GM18868 (cell line): ENCODE results near the gene ABCB4.

Source experiments
- ATAC-seq: cut with Tn5 transposase; IDR thresholded peaks from one replicate; pipeline ENCODE4 v1.9.1; 2021; ENCODE audit warnings: mild to moderate bottlenecking, moderate library complexity; ENCODE audit not compliant: unreplicated experiment

The ABCB4 gene

DNA sequence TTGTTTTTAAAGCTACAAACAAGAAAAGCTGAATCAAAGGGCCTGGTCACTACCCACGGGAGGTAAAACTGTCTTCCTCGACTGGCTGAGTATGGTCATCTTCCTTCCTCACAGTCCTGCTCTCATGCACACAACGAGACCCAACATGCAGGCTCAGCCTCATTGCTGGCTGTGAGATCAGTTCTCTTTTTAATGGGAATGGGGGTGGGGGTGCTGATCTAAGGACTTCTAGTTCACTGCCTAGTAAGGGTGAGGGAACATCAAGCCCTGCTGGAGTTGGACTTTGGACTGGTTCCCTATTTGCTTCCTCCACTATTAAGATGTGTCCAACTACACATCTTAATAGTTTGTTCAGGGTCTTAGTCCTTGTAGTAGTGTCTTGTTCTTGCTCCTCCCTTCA, 48.2 kb downstream of the ABCB4 start:
- no peak for ATAC-seq

GRCh38 chr7:87426160-87426559, 49.3 kb downstream of the ABCB4 start:
- no peak for ATAC-seq

- ATAC-seq = no peak
Measured at GRCh38 chr7:87424075-87424474, 51.4 kb downstream of the ABCB4 start.

DNA sequence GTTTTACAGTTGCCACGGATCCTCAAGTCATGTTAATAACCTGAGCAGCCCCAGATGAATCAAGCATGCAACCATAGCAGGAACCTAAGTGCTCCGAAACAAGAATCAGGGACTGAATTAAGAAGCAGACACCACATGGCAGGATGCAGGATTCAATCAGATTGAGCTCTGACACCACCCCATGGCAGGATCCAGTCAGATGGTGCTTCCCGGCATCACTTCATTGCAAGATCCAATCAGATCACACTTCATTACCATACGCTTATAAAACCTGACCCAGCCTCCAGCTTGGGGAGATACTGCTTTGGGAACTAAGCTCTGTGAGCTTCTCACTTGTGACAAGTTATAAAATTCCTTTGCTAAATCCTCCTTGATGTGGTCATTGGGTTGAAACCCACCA, 55.3 kb downstream of the ABCB4 start:
- ATAC-seq = no peak

DNA sequence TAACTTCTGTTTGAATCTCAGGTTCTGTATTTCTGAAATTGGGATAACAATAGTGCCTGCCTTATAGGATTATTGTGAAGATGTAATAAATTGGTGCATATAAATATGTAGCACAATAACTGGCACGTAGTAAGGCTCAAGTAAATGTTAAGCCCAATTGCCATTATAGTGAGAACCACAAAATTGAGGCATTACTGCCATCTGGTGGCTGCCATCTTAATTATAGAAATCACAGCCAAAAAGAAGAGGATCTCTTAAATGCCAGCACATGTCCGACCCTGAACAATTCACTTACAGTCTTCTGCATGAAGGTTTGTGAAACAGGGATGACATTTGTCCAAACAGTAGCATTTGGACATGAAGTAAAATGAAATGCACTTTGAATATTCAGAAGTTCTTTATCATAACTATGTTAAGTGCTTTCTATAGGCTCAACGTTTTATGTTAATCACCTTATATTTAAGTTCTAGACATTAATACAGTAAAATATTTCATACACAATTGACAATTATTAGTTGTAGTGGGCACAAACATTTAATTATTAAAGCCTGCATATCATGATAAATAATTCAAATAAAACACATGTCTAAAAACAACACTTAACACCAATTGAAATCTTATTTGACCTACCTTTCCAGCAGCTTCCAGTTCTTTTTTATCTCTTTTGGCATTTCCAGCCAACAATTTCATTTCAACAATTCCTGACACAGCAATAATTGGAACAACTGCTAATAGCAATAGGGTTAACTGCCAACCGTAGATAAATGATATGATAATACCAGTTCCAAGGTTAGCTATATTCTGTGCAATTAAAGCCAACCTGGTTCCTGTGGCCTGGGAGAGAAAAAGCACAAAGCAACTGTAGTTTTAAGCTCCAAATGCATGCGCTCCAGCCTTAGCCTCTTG, 58.5 kb downstream of the ABCB4 start:
- ATAC-seq = peak; percentile 73

- ATAC-seq = no peak
Measured at GRCh38 chr7:87414794-87415188, 60.7 kb downstream of the ABCB4 start.

- ATAC-seq = no peak
Measured at GRCh38 chr7:87413951-87414793, 61.3 kb downstream of the ABCB4 start.

DNA sequence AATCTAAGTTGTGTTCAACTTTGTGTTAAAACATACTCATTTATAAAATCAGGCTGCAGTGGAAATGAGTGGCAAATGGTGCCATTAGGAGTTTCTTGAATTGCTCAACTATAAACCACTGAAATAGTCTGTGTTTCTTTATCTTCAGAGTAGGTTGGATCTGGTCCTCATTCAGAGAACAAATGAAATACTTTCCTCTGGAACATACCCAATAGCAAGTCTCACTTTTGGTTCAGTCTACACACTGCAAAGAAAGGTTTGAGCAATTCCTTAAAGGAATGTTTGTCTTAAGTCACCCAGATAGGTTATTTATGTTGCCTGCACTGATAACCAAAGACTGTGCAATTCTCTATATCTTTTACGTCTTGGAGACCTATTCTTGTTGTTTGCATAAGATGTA, 62.5 kb downstream of the ABCB4 start:
- no peak for ATAC-seq

DNA sequence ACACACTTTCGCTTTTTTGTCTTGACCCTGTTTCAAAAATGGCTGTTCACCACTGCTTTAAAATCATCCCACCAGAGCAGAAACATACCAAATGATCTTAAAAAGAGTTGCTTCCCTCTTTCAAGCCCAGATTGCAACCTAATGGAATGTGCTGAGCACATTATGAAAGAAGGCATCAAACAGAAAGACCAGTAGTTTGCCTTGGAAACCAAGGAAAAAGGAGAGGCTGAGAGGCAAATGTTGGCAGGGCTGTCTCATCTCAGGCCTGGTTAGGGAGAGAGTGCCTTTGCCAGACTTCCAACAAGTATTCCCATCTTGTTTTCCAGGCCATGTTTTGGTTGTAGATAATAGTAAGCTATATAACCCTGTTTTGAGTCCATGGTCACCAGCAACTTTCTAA, 64.3 kb downstream of the ABCB4 start:
- no peak for ATAC-seq

GRCh38 chr7:87404674-87405073, 70.8 kb downstream of the ABCB4 start:
- ATAC-seq = no peak

DNA sequence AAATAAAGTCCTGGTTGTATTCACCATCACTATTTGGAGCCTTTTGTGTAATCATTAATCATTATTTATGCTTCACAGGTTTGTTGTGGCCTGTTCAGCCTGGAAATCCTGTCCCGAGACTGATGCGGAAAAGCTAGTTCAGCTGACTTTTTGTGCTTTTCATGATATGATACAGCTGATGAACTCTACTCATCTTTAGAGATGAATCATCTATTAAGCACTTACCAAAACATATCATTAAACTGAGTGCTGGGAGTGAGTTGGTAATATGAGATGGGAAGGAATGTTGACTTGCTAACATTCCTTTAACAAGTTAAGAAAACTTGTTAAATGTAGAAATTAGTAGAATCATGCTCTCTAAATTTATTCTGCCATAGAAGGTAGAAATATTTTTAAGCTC, 77.0 kb downstream of the ABCB4 start:
- no peak for ATAC-seq

- no peak for ATAC-seq
Measured at GRCh38 chr7:87395442-87396020, 79.9 kb downstream of the ABCB4 start.

- no peak for ATAC-seq
Measured at GRCh38 chr7:87391020-87391701, 84.3 kb downstream of the ABCB4 start.

DNA sequence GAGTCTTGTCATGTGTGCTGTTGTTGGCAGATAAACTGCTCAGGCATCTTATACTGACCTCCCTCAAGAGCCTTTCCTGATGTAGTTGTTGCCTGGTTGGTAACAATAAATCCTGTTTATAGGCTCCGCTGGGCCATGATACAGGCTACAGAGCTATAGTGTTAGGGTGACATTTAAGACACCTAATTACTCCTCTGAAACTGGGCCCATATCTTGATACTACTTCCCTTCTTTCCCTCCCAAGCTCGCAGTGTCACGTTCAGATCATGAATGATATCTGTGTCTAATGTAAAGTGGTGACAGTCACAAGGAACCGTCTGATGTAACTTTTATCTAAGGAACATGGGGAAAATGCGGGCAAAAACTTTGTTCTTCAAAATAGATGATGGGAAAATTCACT, 94.6 kb downstream of the ABCB4 start:
- ATAC-seq = no peak

DNA sequence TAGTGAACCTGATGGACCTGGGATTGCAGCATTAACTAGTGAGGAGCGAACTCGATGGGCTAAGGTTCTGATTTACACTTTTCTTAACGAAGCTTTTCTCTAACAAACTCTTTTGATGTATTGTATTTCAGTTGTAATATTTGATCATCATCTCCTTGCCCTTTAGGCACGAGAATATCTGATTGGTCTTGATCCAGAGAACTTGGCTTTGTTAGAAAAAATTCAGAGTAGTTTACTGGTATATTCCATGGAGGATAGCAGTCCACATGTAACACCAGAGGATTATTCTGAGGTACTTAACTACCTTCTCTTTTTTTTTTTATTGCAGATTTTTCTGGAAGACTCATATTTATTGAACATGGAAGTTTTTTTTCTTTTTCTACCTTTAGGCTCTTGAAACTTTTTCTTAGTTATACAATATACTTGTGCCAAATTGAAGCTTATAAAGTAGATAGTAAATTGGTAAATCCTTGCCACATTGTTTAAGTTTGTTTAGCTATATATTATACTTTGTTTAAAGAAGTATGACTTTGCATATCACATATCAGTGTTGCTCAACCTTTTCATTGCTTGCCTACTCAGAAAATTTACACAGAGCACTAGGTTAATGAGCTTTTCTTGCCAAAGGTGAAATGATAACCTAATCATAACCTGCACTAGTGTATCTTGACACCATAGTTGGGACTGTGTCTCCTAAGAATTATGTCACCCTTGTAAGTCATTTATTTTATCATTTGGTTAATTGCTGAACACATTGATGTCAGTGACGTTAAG, 99.6 kb downstream of the ABCB4 start:
- no peak for ATAC-seq

- ATAC-seq = no peak
Measured at GRCh38 chr7:87370660-87371180, 104.8 kb downstream of the ABCB4 start.

DNA sequence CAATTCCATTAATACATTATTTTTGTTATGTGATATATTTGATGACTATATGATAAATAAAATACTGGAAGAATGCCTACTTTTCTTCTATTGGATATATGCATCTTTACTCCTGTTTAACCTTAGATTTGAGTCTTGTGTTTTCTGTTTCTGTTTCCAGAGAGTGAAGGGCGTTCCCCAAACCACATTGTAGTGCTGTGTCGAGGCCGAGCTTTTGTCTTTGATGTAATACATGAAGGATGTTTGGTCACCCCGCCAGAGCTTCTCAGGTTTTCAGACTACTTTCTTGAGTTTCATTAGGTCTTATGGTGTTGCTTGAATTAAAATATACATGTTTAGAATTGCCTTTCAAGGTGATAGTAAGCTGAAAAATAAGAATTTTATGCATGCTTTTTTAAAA, 106.3 kb downstream of the ABCB4 start:
- no peak for ATAC-seq

GRCh38 chr7:87364246-87364645, 111.2 kb downstream of the ABCB4 start:
- ATAC-seq = no peak

- ATAC-seq = no peak
Measured at GRCh38 chr7:87363342-87363741, 112.1 kb downstream of the ABCB4 start.

DNA sequence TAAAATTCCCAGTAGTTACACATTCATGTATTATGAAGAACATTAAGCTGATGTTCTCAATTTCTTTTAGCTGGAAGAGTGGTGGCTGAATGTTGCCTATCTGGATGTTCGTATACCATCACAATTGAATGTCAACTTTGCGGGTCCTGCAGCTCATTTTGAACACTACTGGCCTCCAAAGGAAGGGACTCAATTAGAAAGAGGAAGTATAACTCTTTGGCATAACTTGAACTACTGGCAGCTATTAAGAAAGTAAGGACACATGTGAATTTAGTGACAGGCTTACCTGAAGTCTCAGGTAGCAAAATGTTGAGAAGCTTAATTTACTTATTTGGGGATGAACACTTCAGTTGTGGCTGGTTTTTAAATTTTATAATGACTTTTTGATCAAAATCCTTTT, 114.2 kb downstream of the ABCB4 start:
- ATAC-seq = peak; percentile 58
